ENCODE results near the gene ATF6.
A peak's percentile ranks its signal among the peaks of the same experiment; 100 is the strongest.
"Not testable (repeated sequence)": the region's sequence is repeated elsewhere in the genome, so short reads cannot be mapped to it uniquely, and the experiment has no call there.

ATF6 gene

GRCh38 chr1:161733526-161733925 is 32.6 kb upstream of the ATF6 start:
- no peak for DNase-seq

DNA sequence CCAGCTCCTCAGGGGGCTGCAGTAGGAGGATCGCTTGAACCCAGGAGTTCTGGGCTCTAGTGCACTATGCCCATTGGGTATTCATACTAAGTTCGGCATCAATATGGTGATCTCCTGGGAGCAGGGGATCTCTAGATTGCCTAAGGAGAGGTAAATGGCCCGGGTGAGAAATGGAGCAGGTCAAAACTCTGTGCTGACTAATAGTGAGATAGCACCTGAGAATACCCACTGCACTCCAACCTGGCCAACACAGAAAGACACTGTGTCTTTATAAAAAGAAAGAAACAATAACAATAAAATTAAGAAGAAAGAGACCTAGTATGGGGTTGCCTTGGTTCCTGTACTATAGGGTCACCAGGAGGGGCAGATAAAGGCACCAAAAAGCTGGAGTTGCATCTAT is 30.3 kb upstream of the ATF6 start:
- no peak for DNase-seq

GRCh38 chr1:161736335-161736969 is 29.7 kb upstream of the ATF6 start:
- DNase-seq = no peak

GRCh38 chr1:161737625-161738024 is 28.5 kb upstream of the ATF6 start:
- no peak for DNase-seq

DNA sequence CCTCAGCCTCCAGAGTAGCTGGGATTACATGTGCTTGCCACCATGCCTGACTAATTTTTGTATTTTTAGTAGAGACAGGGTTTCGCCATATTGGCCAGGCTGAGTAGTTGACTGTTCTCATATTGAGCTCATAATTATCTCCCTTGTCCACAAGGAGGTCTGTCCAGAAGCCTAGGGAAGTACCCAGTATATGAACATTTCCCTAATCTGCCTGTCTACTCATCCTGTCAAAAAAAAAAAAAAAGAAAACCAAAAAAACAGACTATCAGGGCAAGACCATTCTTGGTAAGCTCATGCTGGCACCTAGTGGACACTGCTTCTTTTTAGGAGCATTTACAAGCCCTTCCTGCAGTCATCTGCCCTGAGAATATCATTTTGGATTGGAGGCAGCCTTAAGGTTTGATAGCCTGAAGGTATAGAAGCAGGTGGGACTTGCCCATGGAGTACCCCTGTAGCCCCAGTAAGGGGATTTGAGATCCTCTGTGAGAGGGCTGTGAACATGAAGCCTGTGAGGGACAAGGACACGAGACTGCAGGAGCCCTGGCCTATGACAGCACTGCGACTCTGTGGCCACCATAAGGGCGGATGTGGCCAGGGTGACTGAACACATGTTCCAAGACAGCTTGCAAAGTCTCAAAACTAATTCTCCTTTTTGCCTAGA is 27.4 kb upstream of the ATF6 start:
- peak in 4 of 5 donors; percentile 15 to 67 (median 27) for DNase-seq

DNA sequence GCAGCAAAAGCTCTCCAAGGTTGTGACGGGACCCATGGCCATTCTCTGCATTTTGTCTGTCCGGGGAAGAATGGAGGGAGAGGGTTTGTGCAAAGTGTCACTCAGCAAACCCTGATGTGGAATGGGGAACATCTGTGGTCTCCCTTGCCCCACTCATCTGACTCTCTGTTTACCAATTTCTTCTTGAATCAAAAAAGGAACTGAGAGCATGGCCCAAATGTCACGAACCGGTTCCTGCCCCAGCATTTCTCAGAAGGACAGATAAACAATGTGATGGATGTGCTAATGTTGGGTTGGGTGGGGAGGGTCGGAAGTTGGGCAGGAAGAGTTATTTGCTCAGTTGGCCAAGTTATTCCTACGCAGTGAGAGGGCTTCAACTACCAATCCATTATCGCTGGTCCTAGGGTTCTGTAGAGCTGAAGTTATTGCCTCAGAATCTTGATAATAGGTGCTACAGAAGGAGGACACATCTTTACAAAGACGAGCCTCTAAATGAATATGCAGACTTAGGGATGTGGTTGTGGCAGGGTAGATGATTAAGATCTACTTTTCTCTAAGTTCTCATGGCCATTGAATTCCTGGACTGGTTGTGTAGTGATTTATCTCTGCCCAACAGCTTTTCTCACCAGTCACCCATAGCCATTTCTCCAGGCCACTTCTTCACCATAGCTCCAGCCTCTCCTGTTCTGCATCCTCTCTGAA is 26.1 kb upstream of the ATF6 start:
- no peak for DNase-seq

- DNase-seq = no peak
These were observed 25.2 kb upstream of the ATF6 start for GRCh38 chr1:161740921-161741320.

- DNase-seq = no peak
These were observed 22.9 kb upstream of the ATF6 start for GRCh38 chr1:161743231-161743630.

GRCh38 chr1:161747801-161748200 is 18.3 kb upstream of the ATF6 start:
- no peak for DNase-seq

DNA sequence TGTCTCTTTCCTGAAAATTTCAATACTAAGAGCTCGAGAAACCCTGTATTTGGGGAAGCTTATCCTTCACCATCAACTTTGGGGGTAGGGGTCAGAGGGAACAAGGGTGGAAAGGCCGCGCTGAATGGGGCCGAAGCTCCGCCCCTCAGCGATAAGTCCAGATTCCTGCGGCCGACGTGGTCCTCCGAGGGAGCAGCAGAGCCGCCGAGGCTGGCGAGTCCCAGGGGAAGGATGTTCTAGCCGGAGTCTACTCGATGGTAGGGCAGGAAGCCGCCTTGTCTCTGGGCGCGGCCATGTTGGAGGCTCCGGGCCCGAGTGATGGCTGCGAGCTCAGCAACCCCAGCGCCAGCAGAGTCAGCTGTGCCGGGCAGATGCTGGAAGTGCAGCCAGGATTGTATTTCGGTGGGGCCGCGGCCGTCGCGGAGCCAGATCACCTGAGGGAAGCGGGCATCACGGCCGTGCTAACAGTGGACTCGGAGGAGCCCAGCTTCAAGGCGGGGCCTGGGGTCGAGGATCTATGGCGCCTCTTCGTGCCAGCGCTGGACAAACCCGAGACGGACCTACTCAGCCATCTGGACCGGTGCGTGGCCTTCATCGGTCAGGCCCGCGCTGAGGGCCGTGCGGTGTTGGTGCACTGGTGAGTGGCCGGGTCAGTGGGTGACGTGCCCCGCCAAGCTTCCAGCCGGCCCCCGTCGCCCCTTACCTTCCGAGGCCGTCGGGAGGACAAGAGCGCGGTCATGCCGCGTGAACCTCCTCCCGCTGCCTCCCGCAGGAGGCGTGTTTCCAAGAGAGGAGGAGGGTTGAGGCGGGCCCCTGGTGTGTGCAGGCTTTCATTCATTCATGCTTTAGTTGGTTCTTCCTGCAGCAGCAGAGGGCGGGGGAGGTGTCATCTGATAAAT is 16.4 kb upstream of the ATF6 start, which contains the start of gene DUSP12:
DUSP12 (plus strand) TSS at position 278 of the 899 bp plus-strand sequence; CDS start at position 294, 16 bp downstream.
- peak; percentile 64 to 92 (median 78) for DNase-seq

- DNase-seq = peak in 4 of 5 donors; percentile 9 to 55 (median 28)
These were observed 2.5 kb upstream of the ATF6 start for GRCh38 chr1:161763522-161764098.

GRCh38 chr1:161768461-161768860 is 2.3 kb downstream of the ATF6 start:
- DNase-seq = no peak

DNA sequence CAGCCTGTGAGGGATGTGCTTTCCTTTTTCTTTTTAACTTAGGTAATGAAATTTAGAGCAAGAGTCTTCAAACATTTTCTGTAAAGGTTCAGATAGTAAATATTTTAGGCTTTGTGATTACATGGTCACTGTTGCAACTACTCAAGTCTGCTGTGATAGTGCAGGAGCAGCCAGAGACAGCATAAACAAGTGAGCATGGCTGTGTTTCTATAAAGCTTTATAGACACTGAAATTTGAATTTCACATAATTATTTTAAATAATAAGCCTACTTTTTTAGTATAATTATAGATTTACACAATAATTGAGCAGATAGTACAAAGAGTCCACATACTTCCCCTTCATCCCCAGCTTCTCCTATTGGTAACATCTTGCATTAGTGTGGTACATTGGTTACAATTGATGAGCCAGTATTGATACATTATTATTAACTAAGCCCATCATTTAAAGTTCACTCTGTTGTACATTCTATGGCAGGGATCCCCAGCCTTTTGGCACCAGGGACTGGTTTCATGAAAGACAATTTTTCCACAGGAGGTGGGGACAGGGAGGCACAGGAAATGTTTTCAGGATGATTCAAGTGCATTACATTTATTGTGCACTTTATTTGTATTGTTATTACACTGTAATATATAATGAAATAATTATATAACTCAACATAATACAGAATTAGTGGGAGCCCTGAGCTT is 3.0 kb downstream of the ATF6 start:
- DNase-seq = no peak

GRCh38 chr1:161769673-161770045 is 3.5 kb downstream of the ATF6 start:
- DNase-seq = not testable (repeated sequence)

- DNase-seq = no peak
These were observed 4.1 kb downstream of the ATF6 start for GRCh38 chr1:161770250-161770649.

GRCh38 chr1:161771161-161771560 is 5.0 kb downstream of the ATF6 start:
- DNase-seq = peak in 1 of 5 donors; percentile 49

GRCh38 chr1:161771973-161772372 is 5.9 kb downstream of the ATF6 start:
- DNase-seq = no peak

GRCh38 chr1:161772397-161772796 is 6.3 kb downstream of the ATF6 start:
- peak in 1 of 5 donors; percentile 17 for DNase-seq

DNA sequence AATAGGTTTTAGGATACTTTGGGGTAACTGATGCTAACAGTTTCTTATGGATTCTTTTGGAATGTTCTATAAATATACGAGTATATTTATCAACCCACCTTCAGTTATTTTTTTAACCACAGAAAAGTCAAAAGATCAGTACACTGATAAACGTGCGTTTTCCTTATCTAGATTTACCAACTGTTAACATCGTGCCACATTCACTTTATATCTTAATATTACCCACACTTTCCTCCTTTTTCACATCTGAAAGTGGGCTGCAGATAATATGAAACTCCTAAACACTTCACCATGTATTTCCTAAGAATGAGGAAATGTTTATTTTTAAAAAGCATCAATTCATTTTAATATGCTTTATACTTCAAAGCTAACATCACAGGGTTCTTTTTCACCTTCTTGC is 7.7 kb downstream of the ATF6 start:
- no peak for DNase-seq

- DNase-seq = no peak
These were observed 11.1 kb downstream of the ATF6 start for GRCh38 chr1:161777261-161777660.

DNA sequence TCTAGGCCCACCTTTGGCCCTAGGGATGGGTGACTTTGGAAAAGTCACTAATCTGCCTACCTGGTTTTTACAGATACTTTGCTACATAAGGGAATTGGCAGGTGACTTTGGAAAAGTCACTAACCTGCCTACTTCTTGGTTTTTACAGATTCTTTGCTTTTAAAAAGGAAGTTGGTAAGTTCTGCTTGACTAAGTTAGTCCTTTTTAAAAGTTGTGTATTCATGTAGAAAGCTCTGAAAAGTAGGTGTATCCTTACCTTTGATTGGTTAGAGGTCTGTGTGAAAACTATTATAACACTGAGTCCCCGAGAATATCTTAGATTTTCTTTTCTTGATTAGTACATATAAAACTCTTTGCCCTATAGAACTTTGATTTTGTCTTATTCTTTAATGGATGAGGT is 12.4 kb downstream of the ATF6 start:
- no peak for DNase-seq

GRCh38 chr1:161779393-161779792 is 13.3 kb downstream of the ATF6 start:
- DNase-seq = no peak
